Natural killer cell treated with Interleukin-12 subunit alpha and Interleukin-12 subunit beta and Interleukin-15 and Interleukin-18, amount 100 ng/mL, for 72 hours (primary cell): ENCODE results near the gene NCAPH2. TPM values are rescaled to one million over a fixed set of nuclear protein-coding genes. Genes with fewer than 3 reads are reported as not detected.
A peak's percentile ranks its signal among the peaks of the same experiment; 100 is the strongest.

Experiments
- ATAC-seq, 2 donors: fragments of 150-1000 bp; cut with Tn5 transposase in 1 of 2; sonication (Bioruptor Pico), chemical (Tn5 transposase) in 1 of 2; 2 replicates each; pipeline ENCODE4 v1.10.0; 2021
- DNase-seq: peaks from one replicate; pipeline ENCODE4 v3.0.0; 2022; ENCODE audit warnings: low spot score
- H3K27ac Mint-ChIP-seq, 2 donors: 1 replicate in 1 of 2; 2 replicates in 1 of 2; pipeline ENCODE4 v1.8.0; 2022; ENCODE audit warnings: mixed read lengths in 2 of 2, mild to moderate bottlenecking in 1 of 2, moderate library complexity in 1 of 2
- H3K27me3 Mint-ChIP-seq, 2 donors: 1 replicate in 1 of 2; 2 replicates in 1 of 2; pipeline ENCODE4 v1.8.0; 2022; ENCODE audit warnings: mixed read lengths in 2 of 2
- H3K36me3 Mint-ChIP-seq: one replicate; pipeline ENCODE4 v1.8.0; 2022; ENCODE audit warnings: mixed read lengths
- H3K4me1 Mint-ChIP-seq, 2 donors: 1 replicate in 1 of 2; 2 replicates in 1 of 2; pipeline ENCODE4 v1.8.0; 2022; ENCODE audit warnings: low read depth in 2 of 2, mixed read lengths in 2 of 2, mild to moderate bottlenecking in 1 of 2
- H3K4me3 Mint-ChIP-seq: one replicate; pipeline ENCODE4 v1.8.0; 2022; ENCODE audit warnings: mixed read lengths
- H3K9me3 Mint-ChIP-seq: 2 replicates; pipeline ENCODE4 v1.8.0; 2022; ENCODE audit warnings: mixed read lengths
- total RNA-seq, 2 donors: library from RNA; stranded (reverse); gene quantifications; one replicate each; pipeline ENCODE4 v1.2.3, GENCODE V29; 2022

NCAPH2 gene
- total RNA-seq, 2 donors from 2014 or later, result 105 to 156 TPM

DNA sequence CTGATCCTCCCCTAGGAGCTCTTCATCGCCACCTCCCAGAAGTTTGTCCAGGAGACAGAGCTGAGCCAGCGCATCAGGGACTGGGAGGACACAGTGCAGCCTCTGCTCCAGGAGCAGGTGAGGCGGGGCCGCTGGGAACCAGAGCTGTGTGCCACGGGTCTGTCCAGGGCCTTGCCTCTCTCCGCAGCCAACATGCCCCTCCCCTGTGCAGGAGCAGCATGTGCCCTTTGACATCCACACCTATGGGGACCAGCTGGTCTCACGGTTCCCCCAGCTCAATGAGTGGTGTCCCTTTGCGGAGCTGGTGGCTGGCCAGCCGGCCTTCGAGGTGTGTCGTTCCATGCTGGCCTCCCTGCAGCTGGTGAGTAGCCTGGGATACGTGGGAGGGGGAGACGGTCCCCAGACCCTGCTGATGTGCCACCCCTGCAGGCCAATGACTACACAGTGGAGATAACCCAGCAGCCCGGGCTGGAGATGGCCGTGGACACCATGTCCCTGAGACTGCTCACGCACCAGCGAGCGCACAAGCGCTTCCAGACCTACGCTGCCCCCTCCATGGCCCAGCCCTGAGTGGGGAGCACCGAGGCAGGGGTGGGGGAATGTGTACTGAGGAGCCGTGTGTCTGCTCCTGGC lies 14.9 kb downstream of the NCAPH2 start:
- H3K36me3 Mint-ChIP-seq, result no peaks in the 10 kb centered on the region
- ATAC-seq (no peak), DNase-seq (no peak)
- H3K27ac Mint-ChIP-seq, result no peak overlapping the region
- peaks cover 19 to 23% of the 10 kb centered on the region in 2 donors for H3K4me1 Mint-ChIP-seq
- no peaks in the 10 kb centered on the region for H3K9me3 Mint-ChIP-seq
- H3K27me3 Mint-ChIP-seq, result no peaks in the 10 kb centered on the region
- H3K4me3 Mint-ChIP-seq, result no peak overlapping the region

DNA sequence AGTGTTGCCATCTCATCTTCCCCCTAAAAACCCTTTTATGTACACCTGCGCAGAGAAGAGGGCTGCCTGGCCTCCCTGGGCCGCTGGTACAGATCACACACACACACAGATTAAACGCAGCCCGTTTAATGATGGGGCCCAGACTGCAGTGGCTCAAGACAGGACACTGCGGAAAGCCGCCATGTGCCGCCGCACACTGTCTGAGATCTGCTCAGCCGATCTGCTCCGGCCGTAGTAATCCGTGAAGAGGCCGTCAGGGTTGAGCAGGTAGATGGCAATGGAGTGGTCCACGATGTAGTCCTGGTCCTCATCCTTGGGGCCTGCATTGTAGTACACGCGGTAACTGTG lies 15.4 kb downstream of the NCAPH2 start:
- Mint-ChIP-seq H3K4me3 (no peak overlapping the region), H3K36me3 (no peaks in the 10 kb centered on the region)

DNA sequence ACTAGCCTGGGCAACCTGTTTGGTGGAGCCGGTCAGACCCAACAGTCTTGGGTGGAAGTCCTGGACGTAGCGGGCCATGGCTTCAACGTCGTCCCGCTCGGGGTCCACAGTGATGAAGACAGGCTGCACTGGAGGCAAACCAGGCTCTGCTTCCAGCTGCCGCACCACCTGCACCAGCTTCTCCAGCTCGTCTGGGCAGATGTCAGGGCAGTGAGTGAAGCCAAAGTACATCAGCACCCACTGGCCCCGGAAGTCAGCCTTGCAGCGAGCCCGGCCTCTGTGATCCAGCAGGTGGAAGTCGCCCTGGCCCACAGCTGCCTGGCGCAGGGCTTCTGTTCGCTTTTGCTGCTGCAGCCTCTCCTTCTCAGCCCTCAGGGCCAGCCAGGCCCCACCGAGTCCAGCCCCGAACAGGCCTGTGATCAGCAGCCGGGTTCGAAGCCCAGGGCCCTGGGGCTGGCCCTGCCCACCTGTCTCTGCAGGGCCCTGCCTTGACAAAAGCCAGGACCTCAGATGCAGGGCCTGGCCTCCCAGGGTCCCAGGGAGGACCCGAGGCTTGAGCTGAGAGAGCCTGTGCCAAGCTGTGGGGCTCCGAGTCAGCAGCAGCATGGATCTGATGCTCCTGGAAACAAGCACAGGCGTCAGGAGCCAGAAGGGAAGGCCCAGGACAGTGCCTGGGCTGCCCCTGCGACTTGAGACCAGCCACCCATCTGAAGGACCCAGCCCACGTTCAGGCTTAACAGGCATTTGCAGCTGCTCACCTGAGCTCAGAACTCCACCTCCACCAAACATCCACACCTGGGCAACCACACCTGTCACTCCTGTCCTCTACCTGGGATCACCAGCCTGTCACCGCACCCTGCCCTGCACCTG lies 16.0 kb downstream of the NCAPH2 start:
- Mint-ChIP-seq H3K4me3 (peak overlapping the region; percentile 87), H3K36me3 (no peaks in the 10 kb centered on the region), H3K27ac (peak overlapping the region; percentile 54 to 90), H3K27me3 (no peaks in the 10 kb centered on the region), H3K9me3 (no peaks in the 10 kb centered on the region), H3K4me1 (peaks cover 29 to 34% of the 10 kb centered on the region in 2 donors)
- ATAC-seq (no peak), DNase-seq (peak; percentile 58)

More for the DNA sequence above, 15.4 kb downstream of the NCAPH2 start:
- DNase-seq, result no peak
- no peak for ATAC-seq
- H3K9me3 Mint-ChIP-seq, result no peaks in the 10 kb centered on the region
- no peaks in the 10 kb centered on the region for H3K27me3 Mint-ChIP-seq
- H3K27ac Mint-ChIP-seq, result no peak overlapping the region
- peaks cover 24 to 28% of the 10 kb centered on the region in 2 donors for H3K4me1 Mint-ChIP-seq

DNA sequence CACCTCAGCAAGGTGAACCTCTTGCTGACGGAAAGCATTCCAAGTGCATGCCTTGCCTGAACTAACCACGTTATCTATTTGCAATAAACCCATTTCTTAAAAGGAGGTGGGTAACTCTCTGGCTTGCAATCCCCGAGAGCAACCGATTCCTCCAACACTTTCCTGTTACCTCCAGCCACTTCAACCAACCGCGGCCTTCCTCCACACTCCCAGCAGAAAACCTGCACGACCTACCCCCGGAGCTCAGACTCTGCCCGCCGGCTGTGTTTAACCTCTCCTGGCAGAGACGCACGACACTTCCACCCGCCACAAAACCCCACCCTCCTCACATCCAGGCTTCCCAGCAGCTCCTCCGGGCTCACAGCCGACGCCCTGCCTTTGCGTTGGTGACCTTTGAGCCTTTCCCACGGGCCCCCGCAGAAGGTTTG lies 16.7 kb downstream of the NCAPH2 start:
- ATAC-seq (no peak), DNase-seq (no peak)
- Mint-ChIP-seq H3K4me3 (peak overlapping the region; percentile 87), H3K4me1 (peaks cover 29 to 34% of the 10 kb centered on the region in 2 donors), H3K27ac (peak overlapping the region; percentile 54 to 90), H3K36me3 (no peaks in the 10 kb centered on the region), H3K9me3 (no peaks in the 10 kb centered on the region), H3K27me3 (no peaks in the 10 kb centered on the region)

DNA sequence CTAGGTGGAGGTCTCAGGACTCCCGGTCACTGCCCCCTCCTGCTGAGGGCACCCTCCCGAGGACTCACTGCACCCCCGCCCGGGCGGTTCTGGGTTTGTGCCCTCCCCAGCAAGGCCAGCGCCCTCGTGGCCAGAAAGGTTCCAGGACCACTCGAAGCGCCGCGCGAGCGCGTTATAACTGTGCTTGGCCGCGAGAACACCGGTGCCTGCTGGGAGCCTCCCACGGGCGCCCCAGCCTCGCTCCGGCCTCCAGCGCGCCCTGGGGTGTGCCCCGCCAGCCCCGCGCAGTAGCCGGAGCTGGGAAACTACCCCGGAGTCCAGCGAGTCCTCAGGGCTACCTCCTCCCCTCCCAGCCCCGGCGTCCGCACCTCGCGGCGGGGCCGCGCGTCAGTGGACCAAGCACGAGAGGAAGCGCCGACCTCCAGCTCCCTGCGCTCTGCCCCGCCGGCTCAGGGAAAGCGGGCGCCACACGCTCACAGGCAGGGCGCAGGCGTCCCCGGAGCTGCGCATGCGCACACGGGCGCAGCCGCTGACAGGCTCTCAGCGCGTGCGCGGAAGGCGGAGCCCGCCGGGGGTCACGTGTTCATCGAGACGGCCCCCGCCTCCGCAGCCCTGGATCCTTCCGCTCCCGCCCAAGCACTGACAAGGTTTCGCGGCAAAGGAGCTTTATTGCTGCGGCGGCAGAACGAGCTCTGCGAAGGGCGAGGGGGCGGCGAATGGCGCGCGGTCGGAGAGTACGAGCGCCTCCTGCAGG lies 17.3 kb downstream of the NCAPH2 start, which contains the start of gene SCO2:
Gene SCO2, minus strand, starts transcription at position 495 of the 754 bp plus-strand sequence. CDS start 1,187 bp downstream, outside the sequence.
- no peaks in the 10 kb centered on the region for H3K36me3 Mint-ChIP-seq
- no peaks in the 10 kb centered on the region for H3K27me3 Mint-ChIP-seq
- ATAC-seq, result peak; percentile 69 to 75
- H3K4me1 Mint-ChIP-seq, result peaks cover 29 to 34% of the 10 kb centered on the region in 2 donors
- DNase-seq, result peak; percentile 98
- H3K9me3 Mint-ChIP-seq, result no peaks in the 10 kb centered on the region
- peak within 1 kb of the TSS; percentile 88 for H3K4me3 Mint-ChIP-seq
- peak within 1 kb of the TSS; percentile 90 to 95 for H3K27ac Mint-ChIP-seq

DNA sequence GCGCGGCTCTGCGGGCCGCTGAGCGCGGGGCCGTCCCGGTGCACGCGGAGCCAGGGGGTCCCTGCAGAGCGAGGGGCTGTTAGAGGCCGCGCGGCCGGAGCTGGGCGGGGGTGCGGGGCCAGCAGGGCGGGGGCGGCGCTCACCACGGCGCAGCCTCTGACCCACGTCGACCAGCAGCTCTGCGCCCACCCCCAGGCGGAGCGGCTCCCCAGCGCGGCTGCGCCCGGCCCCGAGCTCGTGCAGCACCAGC lies 17.8 kb downstream of the NCAPH2 start:
- peak overlapping the region; percentile 87 for H3K4me3 Mint-ChIP-seq
- no peaks in the 10 kb centered on the region for H3K9me3 Mint-ChIP-seq
- H3K27me3 Mint-ChIP-seq, result no peaks in the 10 kb centered on the region
- H3K4me1 Mint-ChIP-seq, result peaks cover 29 to 34% of the 10 kb centered on the region in 2 donors
- H3K27ac Mint-ChIP-seq, result peak overlapping the region; percentile 54 to 90
- DNase-seq (no peak), ATAC-seq (no peak)
- no peaks in the 10 kb centered on the region for H3K36me3 Mint-ChIP-seq

DNA sequence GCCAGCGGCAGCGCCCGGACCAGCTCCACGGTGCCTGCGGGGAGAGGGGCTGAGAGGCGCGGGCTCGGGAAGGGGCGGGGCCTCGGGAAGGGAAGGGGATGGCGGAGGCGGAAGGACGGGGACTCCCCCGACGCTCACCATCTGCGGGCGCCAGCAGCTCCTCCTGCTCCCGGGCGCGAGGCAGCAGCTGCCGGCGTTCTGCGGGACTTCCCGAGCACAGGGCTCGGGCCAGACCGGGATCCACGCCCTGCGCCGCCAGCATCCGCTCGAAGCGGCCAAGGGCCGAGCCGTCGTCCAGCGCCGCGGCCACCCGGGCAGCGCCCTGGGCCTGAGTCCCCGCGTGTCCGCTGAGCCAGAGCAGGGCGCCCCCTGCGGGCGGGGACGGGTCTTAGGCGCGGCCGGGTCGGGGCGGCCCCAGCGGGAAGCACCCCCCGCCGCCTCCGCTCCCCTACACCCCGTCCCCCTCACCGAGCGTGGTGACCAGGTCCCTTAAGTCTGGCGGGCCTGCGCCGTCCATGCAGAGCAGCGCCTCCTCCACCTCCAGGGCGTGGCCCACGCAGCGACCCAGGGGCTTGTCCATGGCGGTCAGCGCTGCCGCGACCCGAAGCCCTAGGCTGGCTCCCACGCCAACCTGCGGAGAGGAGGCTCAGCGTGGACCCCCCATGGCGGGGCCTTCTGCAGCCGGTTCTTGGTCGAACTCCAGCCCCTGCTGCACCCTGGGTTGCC lies 18.2 kb downstream of the NCAPH2 start:
- H3K4me3 Mint-ChIP-seq, result peak overlapping the region; percentile 88
- H3K36me3 Mint-ChIP-seq, result no peaks in the 10 kb centered on the region
- DNase-seq (peak; percentile 93), ATAC-seq (peak; percentile 59 to 72)
- H3K9me3 Mint-ChIP-seq, result no peaks in the 10 kb centered on the region
- peak overlapping the region; percentile 93 to 95 for H3K27ac Mint-ChIP-seq
- no peaks in the 10 kb centered on the region for H3K27me3 Mint-ChIP-seq
- H3K4me1 Mint-ChIP-seq, result peaks cover 29 to 34% of the 10 kb centered on the region in 2 donors

DNA sequence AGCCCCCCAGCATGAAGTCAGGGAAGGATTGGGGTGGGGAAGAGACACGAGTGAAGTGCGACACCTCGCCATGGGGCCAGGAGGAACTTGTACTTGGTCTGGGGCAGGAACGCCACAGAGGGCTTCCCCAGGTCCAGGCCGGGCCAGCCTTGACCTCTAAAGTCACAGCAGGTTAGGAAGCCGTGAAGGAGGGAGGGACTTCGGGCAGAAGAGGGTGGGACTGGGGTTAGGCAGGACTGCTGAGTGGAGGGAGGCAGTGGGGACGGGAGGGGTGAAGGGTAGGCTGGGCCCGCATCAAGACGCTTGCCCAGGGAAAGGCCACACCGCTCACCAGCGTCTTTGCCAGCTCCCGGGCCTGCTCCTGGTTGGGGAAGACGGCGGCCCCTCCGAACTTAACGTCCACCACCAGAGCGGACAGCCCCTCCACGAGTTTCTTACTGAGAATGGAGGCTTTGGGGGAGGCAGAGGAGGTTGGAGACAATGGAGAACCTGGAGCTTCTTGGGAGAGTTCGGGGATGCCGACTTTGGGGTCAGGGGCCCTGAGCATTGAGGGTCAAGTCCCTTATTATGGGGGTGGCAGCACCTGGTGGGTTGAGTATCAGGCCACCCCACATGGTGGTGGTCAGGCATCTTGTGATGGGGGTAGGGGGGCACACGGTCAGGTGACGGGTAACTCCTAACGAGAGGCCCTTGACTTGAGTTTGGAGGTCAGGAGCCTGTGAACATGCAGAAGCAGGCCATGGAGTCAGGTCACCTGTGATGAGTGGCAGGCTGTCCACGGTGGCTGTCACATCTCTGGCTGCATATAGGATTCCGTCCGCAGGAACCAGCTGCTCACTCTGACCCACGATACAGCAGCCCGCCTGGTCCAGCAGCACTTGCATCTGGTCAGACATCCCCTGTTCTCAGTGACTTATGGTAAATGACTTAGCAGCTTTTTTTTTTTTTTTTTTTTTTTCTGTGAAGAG lies 19.1 kb downstream of the NCAPH2 start:
- peak; percentile 21 to 25 for ATAC-seq
- DNase-seq, result peak; percentile 85
- H3K36me3 Mint-ChIP-seq, result no peaks in the 10 kb centered on the region
- peaks cover 29 to 34% of the 10 kb centered on the region in 2 donors for H3K4me1 Mint-ChIP-seq
- peak overlapping the region; percentile 93 to 95 for H3K27ac Mint-ChIP-seq
- H3K4me3 Mint-ChIP-seq, result peak overlapping the region; percentile 88
- no peaks in the 10 kb centered on the region for H3K27me3 Mint-ChIP-seq
- H3K9me3 Mint-ChIP-seq, result no peaks in the 10 kb centered on the region

DNA sequence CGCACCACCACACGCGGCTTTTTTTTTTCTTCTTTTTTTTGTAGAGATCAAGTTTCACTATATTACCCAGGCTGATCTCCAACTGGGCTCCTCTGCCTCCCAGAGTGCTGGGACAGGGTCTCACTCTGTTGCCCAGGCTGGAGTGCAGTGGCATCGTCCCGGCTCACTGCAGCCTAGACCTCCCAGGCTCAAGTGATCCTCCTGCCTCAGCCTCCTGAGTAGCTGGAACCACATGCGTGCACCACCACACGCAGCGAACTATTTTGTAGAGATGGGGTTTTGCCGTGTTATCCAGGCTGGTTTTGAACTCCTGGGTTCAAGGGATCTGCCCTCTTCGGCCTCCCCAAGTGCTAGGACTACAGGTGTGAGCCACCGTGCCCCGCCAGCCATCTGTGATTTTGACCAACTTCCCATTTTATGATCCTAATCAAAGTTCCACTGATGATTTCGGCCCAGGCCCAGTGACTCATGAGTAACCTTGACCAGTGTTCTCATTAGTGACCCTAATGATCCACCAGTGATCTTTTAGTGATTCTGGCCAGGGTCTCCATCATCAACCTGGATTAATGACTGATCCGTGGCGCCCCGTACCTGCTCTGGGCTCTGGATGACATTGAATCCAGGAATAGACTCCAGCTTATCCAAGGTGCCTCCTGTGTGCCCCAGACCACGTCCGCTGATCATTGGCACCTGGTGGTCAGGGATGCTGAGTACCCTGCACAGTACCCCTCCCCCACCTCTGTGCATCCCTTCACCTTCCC lies 20.1 kb downstream of the NCAPH2 start:
- H3K36me3 Mint-ChIP-seq, result no peaks in the 10 kb centered on the region
- H3K27ac Mint-ChIP-seq, result peak overlapping the region; percentile 93 to 95
- no peaks in the 10 kb centered on the region for H3K27me3 Mint-ChIP-seq
- H3K4me1 Mint-ChIP-seq, result peaks cover 35 to 40% of the 10 kb centered on the region in 2 donors
- ATAC-seq (no peak), DNase-seq (no peak)
- no peaks in the 10 kb centered on the region for H3K9me3 Mint-ChIP-seq
- H3K4me3 Mint-ChIP-seq, result peak overlapping the region; percentile 88

DNA sequence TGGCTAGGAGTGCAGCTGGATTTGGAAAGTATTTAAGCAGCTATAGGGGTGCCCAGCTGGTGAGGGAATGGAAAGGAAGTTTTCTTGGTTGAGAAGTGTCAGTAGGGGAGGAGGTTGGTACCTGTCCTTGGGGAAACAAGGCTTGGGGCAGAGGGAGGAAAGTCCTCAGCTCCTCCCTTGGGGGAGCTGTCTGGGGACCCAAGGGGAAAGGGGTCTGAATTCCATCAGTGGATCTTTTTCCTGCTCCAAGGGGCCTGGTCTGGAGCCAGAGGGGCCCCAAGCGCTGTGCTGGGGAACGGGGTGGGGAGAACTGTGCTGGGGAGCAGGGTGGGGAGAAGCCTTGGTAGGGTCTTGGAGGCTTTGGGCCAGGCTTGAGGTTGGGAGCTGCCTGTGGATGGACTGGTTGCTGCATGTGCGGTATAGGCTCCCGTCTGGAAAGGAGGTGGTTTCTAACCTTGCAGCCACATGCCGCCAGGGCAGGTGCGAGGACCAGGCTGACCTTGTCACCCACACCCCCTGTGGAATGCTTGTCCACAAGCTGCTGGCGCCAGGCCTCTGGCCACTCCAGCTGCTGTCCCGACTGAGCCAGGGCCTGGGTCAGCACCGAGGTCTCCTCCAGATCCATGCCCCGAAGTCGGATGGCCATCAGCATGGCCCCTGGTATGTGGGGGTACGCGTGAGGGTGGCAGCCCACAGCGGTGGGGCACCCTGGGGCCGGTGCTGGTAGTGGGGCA lies 20.8 kb downstream of the NCAPH2 start:
- Mint-ChIP-seq H3K9me3 (no peaks in the 10 kb centered on the region), H3K36me3 (no peaks in the 10 kb centered on the region), H3K4me1 (peaks cover 40 to 41% of the 10 kb centered on the region in 2 donors), H3K27ac (peak overlapping the region; percentile 93 to 95), H3K27me3 (no peaks in the 10 kb centered on the region), H3K4me3 (peak overlapping the region; percentile 88)
- ATAC-seq (no peak), DNase-seq (no peak)

DNA sequence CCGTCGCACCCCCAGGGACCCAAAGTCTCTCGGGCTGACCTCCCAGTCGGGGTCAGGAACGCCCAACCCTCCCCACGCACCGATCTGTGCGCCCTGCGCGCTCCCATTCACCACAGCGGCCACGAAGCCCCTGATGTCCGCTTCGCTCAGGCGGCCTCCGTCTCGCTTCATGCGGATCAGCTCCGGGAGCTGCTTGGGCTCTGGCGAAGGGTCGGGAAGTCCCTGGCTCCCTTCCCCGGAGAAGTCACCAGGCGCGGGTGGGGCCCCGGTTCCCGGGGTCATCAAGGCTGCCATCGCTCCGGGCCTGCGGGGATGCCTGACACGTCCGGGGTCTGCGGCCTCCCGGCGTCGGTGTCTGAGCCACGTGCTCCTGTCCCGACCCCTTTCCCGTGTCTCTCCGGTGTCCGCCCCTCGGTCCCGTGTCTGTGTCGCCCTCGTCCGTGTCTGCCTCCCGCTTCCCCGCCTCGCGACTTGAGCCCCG lies 21.4 kb downstream of the NCAPH2 start:
- Mint-ChIP-seq H3K36me3 (no peaks in the 10 kb centered on the region), H3K4me3 (peak overlapping the region; percentile 88), H3K9me3 (no peaks in the 10 kb centered on the region), H3K27ac (peak overlapping the region in 1 of 2 donors; percentile 95), H3K27me3 (no peaks in the 10 kb centered on the region), H3K4me1 (peaks cover 40 to 42% of the 10 kb centered on the region in 2 donors)
- ATAC-seq (no peak), DNase-seq (no peak)
